ENCODE data around the gene TMEM51.

TMEM51 gene

DNA sequence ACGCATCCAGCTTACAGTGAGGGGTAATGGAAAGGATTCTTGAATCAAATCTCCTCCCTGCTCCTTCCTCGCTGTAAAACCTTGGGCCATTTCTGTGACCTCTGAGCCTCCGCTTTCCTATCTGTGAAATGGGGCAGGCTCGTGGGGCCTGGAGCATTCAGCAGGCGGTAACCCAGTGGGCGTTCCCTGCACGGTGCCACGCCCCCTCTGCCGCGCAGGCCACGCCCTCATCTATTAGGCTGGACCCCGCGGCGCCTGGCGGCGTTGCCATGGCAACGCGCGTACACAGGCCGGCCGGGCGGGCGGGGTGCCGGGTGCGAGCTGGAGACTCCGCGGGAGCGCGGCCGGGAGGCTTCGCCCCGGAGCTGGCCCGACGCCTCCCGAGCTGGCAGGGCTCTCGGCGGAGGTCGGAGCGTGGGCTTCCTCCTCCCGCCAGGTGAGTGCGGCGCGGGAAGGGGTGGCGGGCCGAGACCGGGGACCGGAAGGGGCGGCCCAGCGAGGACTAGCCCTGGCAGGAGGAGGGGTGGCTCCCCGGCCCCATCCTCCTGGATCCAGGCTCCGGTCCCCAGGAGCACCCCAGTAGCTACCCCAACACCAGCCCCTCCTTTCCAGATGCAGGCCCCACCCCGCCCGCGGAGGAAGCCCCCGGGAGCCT, 93.5 kb downstream of the TMEM51 start, which contains the start of gene FHAD1:
FHAD1 (plus strand) TSS at position 264 of the 655 bp plus-strand sequence. CDS start 4,562 bp downstream, outside the sequence.
- DNase-seq (ENCODE audit: low spot score): no peak

DNA sequence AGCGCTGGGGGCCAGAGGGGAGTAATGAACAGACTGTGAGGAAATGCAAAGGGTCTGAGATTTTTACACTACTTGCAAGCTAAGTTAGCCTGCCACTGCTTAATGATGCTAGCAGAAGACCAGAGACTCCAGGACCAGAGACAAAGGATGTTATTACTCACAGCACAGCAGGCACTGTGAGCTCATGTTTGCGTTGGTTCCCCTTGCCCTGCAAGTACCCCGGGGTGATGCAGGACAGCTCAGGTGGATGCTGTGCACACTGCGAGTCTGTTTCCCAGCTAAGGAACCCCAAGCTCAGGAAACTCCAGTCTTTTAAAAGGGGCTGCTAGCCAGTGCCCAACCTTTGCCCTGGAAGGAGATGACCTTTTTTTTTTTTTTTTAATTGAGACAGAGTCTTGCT, 94.7 kb downstream of the TMEM51 start:
- DNase-seq (ENCODE audit: low spot score): no peak

- DNase-seq (ENCODE audit: low spot score): no peak
Measured at GRCh38 chr1:15249081-15249480, 95.5 kb downstream of the TMEM51 start.

DNA sequence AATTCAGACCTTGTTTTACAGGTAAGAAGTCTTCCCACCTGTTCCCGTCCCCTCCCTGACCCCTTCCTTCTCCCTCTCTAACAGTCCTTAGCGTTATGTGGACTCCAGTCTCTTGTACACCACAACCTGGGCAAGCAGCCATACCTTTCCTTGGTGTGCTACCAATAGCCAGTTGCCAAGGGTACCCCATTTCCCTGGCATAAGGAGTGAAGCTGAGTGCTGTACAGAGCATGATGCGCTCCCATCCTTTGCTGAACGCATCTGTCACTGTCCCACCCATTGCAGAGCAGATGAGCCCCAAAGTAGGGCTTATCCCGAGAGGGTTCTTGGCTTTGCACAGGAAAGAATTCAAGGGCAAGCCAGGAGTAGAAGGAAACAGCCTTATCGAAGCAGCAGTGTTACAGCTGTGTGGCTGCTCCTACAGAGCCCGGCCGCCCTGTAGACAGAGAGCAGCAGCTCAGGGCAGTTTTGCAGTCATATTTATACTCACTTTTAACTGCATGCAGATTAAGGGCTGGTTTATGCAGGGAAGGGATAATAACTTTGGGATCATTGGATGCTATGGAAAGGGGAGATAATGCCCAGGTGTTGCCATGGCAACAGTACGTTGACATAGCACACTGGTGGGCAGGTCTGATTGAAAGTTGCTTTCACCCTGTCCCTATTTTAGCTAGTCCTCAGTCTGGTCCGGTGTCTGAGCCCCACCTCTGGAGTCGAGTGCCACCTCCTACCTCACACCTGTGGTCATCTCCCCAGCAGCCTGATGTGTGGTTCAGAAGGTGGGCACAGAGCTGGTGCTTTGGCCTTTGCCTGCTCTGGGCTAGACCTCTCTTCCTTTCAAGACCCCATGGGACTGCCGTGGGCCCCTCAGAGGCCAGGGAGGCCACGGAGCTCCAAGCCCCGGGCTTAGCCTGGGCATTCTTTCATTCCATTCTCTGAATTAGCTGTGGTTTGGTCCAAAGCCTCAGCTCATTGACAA, 98.6 kb downstream of the TMEM51 start:
- DNase-seq (ENCODE audit: low spot score): no peak

GRCh38 chr1:15254559-15254958, 101.0 kb downstream of the TMEM51 start:
- no peak for DNase-seq (ENCODE audit: low spot score)

DNA sequence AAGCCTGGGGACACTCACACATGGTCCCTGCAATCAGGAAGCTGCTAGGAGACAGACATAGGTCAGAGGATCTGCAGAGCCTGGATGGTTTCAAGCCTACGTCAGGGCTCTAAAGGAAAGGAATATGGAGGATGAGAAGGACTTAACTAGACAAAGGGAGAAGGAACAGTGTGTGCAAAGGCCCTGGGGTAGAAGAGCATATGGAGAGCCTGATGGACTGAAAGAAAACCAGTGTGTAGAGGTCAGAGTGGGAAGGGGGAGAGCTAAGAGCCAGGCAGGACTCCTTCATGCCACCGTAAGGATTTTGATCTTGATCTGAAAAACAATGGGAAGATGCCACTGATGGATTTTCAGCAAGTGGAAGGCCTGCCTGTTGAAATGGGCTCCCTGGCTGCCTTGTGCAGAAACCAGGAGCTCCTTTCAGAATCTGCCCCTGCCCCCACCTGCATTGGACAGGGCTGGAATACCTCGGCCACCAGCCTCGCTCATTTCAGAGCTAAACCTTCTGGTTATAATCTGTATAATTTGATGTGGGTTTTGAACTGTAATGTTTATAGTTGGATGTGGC, 102.1 kb downstream of the TMEM51 start:
- DNase-seq (ENCODE audit: low spot score): no peak

DNA sequence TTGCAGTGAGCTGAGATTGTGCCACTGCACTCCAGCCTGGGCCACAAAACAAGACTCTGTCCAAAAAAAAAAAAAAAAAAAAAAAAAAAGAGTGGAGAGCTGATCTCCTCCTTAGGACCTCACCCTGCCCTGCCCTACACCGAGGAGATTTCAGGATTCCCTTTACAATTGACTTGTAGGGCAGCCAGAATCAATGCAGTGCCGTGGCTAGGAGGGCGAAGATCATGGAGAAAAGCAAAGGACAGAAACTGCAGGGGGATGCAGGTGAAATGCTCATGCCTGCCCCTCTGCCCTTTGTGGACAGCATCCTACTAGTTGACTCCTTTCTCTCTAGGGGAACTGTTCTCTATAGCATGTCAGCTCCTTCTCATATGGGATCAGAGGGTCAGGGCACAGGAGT, 103.0 kb downstream of the TMEM51 start:
- DNase-seq (ENCODE audit: low spot score): no peak

- DNase-seq (ENCODE audit: low spot score): no peak
Measured at GRCh38 chr1:15257309-15257708, 103.8 kb downstream of the TMEM51 start.

DNA sequence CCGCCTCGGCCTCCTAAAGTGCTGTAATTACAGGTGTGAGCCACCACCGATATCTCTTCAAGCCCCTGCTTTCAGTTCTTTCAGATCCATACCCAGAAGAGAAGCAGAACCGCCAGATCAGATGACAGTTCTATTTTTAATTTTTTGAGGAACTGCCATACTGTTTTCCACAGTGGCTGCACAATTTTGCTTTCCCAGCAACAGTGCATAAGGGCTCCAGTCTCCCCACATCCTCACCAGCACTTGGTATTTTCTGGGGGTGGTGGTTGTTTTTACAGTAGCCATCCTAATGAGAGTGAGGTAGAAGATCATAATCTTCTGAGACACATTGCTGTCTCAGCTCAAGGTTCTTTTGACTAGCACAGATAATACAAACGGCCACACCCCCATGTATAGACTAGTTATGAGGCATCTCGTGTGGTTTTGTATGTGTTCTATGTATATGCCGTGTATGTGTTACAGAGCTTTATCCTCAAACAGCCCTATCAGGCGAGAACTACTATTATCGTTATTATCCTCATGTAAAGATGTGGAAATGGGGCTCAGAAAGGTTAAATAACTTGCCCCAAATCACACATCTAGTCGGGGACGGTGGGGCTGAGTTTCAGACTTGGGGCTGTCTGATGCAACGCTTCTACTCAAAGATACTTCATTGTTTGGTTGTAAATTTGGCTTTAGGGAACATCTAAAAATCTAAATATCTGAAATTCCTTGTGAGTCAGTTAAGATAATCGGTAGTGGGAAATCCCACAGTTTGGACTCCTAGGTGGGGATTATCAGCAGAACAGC, 105.5 kb downstream of the TMEM51 start:
- DNase-seq (ENCODE audit: low spot score): no peak

DNA sequence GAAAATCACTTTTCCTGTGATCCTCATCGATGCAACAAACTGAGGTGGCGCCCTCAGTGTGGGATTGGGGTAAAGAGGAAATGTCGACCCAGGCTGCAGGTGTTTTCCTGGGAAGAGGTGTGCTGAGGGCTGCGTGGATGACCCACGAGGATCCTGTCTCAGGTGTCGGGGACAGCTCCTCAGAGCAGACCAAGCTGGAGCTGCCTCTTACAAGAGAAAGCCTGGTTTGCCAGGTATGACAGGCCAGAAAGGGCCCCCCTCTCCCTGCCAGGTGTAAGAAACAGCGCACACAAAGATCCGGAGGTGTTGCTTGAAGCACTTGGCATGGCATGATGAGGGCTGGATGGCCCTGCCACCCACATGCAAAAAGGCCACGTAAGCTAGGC, 106.1 kb downstream of the TMEM51 start:
- DNase-seq (ENCODE audit: low spot score): no peak

- no peak for DNase-seq (ENCODE audit: low spot score)
Measured at GRCh38 chr1:15260418-15261154, 107.0 kb downstream of the TMEM51 start.

- DNase-seq (ENCODE audit: low spot score): peak; percentile 61
Measured at GRCh38 chr1:15261155-15262002, 107.8 kb downstream of the TMEM51 start.

DNA sequence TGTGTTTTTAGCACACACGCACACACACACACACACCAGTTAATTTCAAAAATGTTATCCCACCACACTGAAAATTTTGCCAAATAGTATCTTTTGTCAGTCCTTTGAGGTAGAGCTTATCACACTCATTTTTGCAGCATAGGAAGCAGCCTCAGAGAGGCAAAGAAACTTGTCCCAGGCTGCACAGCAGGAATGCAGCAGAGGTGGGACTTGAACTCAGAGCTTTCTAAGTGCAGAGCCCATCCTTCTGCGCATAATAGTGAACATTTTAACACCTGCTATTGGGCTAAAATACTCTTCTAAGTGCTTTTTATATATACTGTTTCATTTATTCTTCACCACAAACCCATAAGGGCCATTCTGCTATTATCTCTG, 108.4 kb downstream of the TMEM51 start:
- DNase-seq (ENCODE audit: low spot score): no peak

GRCh38 chr1:15262706-15263105, 109.2 kb downstream of the TMEM51 start:
- DNase-seq (ENCODE audit: low spot score): no peak

GRCh38 chr1:15264769-15265168, 111.2 kb downstream of the TMEM51 start:
- DNase-seq (ENCODE audit: low spot score): no peak
